MM.1S (cell line): ENCODE measurements around the gene ADGRL1.

Source experiments
- CTCF ChIP-seq: fragments of 300-600 bp; sonication (generic); IDR thresholded peaks from 2 replicates; pipeline ENCODE4 v1.5.1; 2016; ENCODE audit warnings: antibody characterized with exemption, low read length, mixed read lengths
- EZH2 ChIP-seq: fragments of 300-600 bp; sonication (generic); optimal IDR thresholded peaks from 2 replicates; pipeline ENCODE3; 2017; ENCODE audit warnings: low read depth, mild to moderate bottlenecking, antibody characterized with exemption, low read length, mixed read lengths

DNA sequence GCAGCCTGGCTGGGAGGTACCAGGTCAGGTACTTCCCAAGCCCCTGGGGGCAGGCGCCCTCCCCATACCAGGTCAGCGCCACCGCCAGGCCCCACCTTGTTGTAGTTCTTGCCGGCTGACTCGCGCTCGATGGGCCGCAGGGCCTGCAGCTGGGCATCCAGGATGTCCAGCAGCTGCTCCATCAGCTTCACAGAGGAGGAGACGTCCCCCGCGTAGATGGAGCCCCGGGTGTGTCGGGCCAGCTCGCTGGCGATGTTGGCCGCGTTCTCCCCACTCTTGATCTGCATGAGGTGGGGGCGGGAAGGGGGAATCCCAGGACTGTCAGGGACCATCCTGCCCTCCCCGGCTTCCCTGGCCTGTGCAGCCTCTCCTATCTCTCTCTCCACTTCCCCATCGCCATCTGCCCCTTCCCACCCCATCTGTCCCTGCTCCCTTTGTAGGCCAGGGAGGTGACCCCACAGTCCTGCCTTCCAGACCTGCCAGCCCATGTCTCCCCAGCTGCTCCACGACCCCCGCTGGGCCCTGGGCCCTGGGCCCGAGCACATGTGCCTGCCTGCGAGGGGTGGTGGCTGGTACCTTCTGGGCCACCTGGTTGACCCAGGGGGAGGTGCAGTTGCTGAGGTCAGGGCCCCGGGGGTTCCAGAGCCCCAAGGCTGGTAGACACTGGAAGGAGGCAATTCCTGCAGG lies 45.8 kb downstream of the ADGRL1 start:
- TF ChIP-seq CTCF (no peak), EZH2 (no peak)
